HepG2 (cell line): ENCODE data around the gene SASS6. TPM values are rescaled to one million over a fixed set of nuclear protein-coding genes. Genes with fewer than 3 reads are reported as not detected.

Experiments
- DR1 ChIP-seq: sonication (generic); formaldehyde crosslinking; IDR thresholded peaks from 2 replicates; pipeline ENCODE4 v1.8.0; 2021; ENCODE audit warnings: mild to moderate bottlenecking, missing genetic modification reagents, inconsistent platforms
- GFI1 ChIP-seq: sonication (generic); formaldehyde crosslinking; IDR thresholded peaks from 2 replicates; pipeline ENCODE4 v1.5.0; 2020; ENCODE audit warnings: missing genetic modification reagents, mild to moderate bottlenecking, borderline replicate concordance
- HNRNPUL1 ChIP-seq: fragments of 200-400 bp; formaldehyde crosslinking; IDR thresholded peaks from 2 replicates; pipeline ENCODE4 v1.6.1; 2017; ENCODE audit warnings: low read depth, mild to moderate bottlenecking, low read length, moderate library complexity
- JUNB ChIP-seq: sonication (generic); formaldehyde crosslinking; IDR thresholded peaks from 2 replicates; pipeline ENCODE4 v1.8.0; 2022; ENCODE audit warnings: missing genetic modification reagents, mild to moderate bottlenecking, borderline replicate concordance
- MEIS1 ChIP-seq: sonication (generic); formaldehyde crosslinking; IDR thresholded peaks from 2 replicates; pipeline ENCODE4 v1.9.0; 2021; ENCODE audit warnings: mild to moderate bottlenecking, missing genetic modification reagents, moderate library complexity, borderline replicate concordance
- NCOA5 ChIP-seq: sonication (generic); formaldehyde crosslinking; IDR thresholded peaks from 2 replicates; pipeline ENCODE4 v1.4.0; 2020; ENCODE audit warnings: missing genetic modification reagents
- NFAT5 ChIP-seq: sonication (generic); formaldehyde crosslinking; IDR thresholded peaks from 2 replicates; pipeline ENCODE4 v1.4.0; 2020; ENCODE audit warnings: missing genetic modification reagents
- PPARG ChIP-seq: conservative IDR thresholded peaks from 2 replicates; pipeline ENCODE4 v1.6.1; 2016; ENCODE audit warnings: missing biosample characterization, missing genetic modification reagents
- PREB ChIP-seq: sonication (generic); formaldehyde crosslinking; IDR thresholded peaks from 2 replicates; pipeline ENCODE4 v1.4.0; 2020; ENCODE audit warnings: missing genetic modification reagents
- SSRP1 ChIP-seq: IDR thresholded peaks from 2 replicates; pipeline ENCODE4 v1.6.1; 2016; ENCODE audit warnings: control low read depth
- ZBTB34 ChIP-seq: sonication (generic); formaldehyde crosslinking; IDR thresholded peaks from 2 replicates; pipeline ENCODE4 v1.8.0; 2022; ENCODE audit warnings: mild to moderate bottlenecking, missing genetic modification reagents
- ZNF136 ChIP-seq: sonication (generic); formaldehyde crosslinking; IDR thresholded peaks from 2 replicates; pipeline ENCODE4 v1.8.1; 2022; ENCODE audit warnings: low read depth, mild to moderate bottlenecking, moderate library complexity, missing genetic modification reagents
- ZNF234 ChIP-seq: sonication (generic); formaldehyde crosslinking; conservative IDR thresholded peaks from 2 replicates; pipeline ENCODE4 v1.5.1; 2020; ENCODE audit warnings: mild to moderate bottlenecking, missing genetic modification reagents
- ZNF414 ChIP-seq: sonication (generic); formaldehyde crosslinking; IDR thresholded peaks from 2 replicates; pipeline ENCODE4 v1.5.0; 2020; ENCODE audit warnings: missing genetic modification reagents
- ZNF451 ChIP-seq: sonication (generic); formaldehyde crosslinking; IDR thresholded peaks from 2 replicates; pipeline ENCODE4 v1.5.0; 2020; ENCODE audit warnings: mild to moderate bottlenecking, missing genetic modification reagents
- ZNF510 ChIP-seq: sonication (generic); formaldehyde crosslinking; IDR thresholded peaks from 2 replicates; pipeline ENCODE4 v1.4.0; 2020; ENCODE audit warnings: low read depth, mild to moderate bottlenecking, missing genetic modification reagents
- ZNF704 ChIP-seq: sonication (generic); formaldehyde crosslinking; IDR thresholded peaks from 2 replicates; pipeline ENCODE4 v1.8.1; 2023; ENCODE audit warnings: mild to moderate bottlenecking, inconsistent platforms, moderate library complexity, missing genetic modification reagents, borderline replicate concordance
- ZNF737 ChIP-seq: sonication (generic); formaldehyde crosslinking; IDR thresholded peaks from 2 replicates; pipeline ENCODE4 v1.5.0; 2020; ENCODE audit warnings: missing genetic modification reagents, mild to moderate bottlenecking, borderline replicate concordance
- ZSCAN20 ChIP-seq: sonication (generic); formaldehyde crosslinking; IDR thresholded peaks from 2 replicates; pipeline ENCODE4 v1.4.0; 2020; ENCODE audit warnings: missing genetic modification reagents, mild to moderate bottlenecking, borderline replicate concordance
- polyA plus RNA-seq, 8 experiments: library from polyadenylated mRNA; depleted of rRNA in 3 of 8; stranded (reverse) in 7 of 8; unstranded in 1 of 8; fragments of >200 nt; fragmentation: Illumina TruSeq in 4 of 8; extraction: Trizol in 4 of 8; gene quantifications; 2 replicates each; pipeline versions ENCODE4 v1.2.1 to v1.2.3, GENCODE V29; 2011 to 2016; ENCODE audit warnings: low read depth in 4 of 8, missing spikeins in 1 of 8, mixed read lengths in 1 of 8; ENCODE audit not compliant: insufficient read depth in 1 of 8
- total RNA-seq, 5 experiments: library from RNA; depleted of rRNA; stranded (reverse); fragments of >200 nt; fragmentation: Illumina TruSeq; extraction: Trizol; gene quantifications; 2 replicates each; pipeline ENCODE4 v1.2.3, GENCODE V29; 2016; ENCODE audit warnings: low read depth in 1 of 5

The SASS6 gene
- total and polyA plus RNA-seq, 2 of the 13 experiments (the other 11 are each of a cell fraction or from before 2014, with no cell fraction given), result 2.3 to 10.7 TPM

- no peak for TF ChIP-seq ZNF737 (CRISPR knock-in tag)
- no peak for TF ChIP-seq HNRNPUL1
- 0 out of 2 replicates have a peak, but pooled peaks have one; percentile 52 for TF ChIP-seq ZNF414
- no peak for TF ChIP-seq ZNF510 (CRISPR knock-in tag)
- TF ChIP-seq ZNF451 (CRISPR knock-in tag), result peak; percentile 46; the same call in 1 of the 2 replicates
- 0 out of 2 replicates have a peak, but pooled peaks have one; percentile 2 for TF ChIP-seq ZNF234 (CRISPR knock-in tag)
- TF ChIP-seq JUNB (CRISPR knock-in tag), result no peak; the same call in 1 of the 2 replicates
- TF ChIP-seq GFI1 (CRISPR knock-in tag), result no peak
- no peak for TF ChIP-seq SSRP1 (CRISPR knock-in tag)
- TF ChIP-seq NCOA5, result 0 out of 2 replicates have a peak, but pooled peaks have one; percentile 38
- no peak for TF ChIP-seq PPARG
- no peak for TF ChIP-seq ZNF136 (CRISPR knock-in tag)
- no peak for TF ChIP-seq PREB (CRISPR knock-in tag)
- TF ChIP-seq MEIS1 (CRISPR knock-in tag), result no peak
- no peak for TF ChIP-seq ZBTB34 (CRISPR knock-in tag)
- peak; percentile 87 for TF ChIP-seq DR1 (CRISPR knock-in tag)
- peak; percentile 67 for TF ChIP-seq NFAT5
- TF ChIP-seq ZNF704 (CRISPR knock-in tag), result peak; percentile 80; the same call in 1 of the 2 replicates
- 0 out of 2 replicates have a peak, but pooled peaks have one; percentile 20 for TF ChIP-seq ZSCAN20
Measured at GRCh38 chr1:100037927-100038659, 94.6 kb downstream of the SASS6 start (continued).
